Measurements from ENCODE around the gene CCNL2.
A peak's percentile ranks its signal among the peaks of the same experiment; 100 is the strongest.

CCNL2 gene

DNA sequence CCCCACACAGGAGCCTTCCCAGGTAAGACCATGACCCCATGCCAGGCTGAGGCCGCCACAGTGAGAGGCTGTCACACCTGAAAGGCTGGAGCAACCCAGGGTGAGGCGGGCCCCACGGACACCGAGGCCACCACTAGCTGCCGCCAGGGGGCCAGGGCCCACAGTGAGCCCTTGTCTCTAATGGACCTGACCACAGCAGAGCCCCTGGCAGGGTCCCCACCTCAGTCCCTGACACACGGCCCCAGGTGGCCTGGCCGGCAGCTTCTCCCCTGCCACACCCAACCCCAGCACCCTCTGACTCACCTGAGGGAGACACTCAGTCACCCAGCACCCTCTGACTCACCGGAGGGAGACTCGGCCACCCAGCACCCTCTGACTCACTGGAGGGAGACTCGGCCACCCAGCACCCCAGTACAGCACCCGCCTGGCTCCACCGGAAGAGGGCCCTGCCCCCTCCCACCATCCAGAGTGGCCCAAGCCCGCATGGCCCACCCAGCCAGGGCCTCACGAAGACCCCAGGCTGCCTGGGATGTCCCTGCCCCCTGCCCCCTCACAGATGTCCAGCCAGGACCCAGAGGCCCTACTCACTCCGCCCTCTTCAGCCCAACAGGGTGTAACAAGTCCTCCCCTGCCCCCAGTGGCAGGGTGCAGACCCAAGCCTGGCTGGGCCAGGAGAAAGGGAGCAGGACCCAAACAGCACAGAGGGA is 54.3 kb downstream of the CCNL2 start:
- no peak overlapping the region for H3K27ac ChIP-seq (ENCODE audit: low read length, poor library complexity, severe bottlenecking)
- 56% methylated on average over 15 of the region's 15 CpGs for WGBS
- peak overlapping the region in 1 of 2 experiments; percentile 43 for H3K23ac ChIP-seq (ENCODE audit: low read length in 2 of 2)
- H3K4me1 ChIP-seq (ENCODE audit: control insufficient read depth, insufficient read depth, low read depth, low read length), result peaks cover 71% of the 10 kb centered on the region
- H3K9ac ChIP-seq (ENCODE audit: low read length), result peak overlapping the region; percentile 89
- H3K79me1 ChIP-seq (replicated peaks; ENCODE audit: low read length, poor library complexity, severe bottlenecking), result peaks cover 32% of the 10 kb centered on the region
- no peaks in the 10 kb centered on the region for H3K27me3 ChIP-seq (ENCODE audit: control insufficient read depth in 1 of 2, insufficient read depth in 1 of 2, low read length in 2 of 2)
- peak overlapping the region; percentile 85 for H2AK5ac ChIP-seq (ENCODE audit: low read length, severe bottlenecking)
- peak overlapping the region in 1 of 2 experiments; percentile 14 for H2BK12ac ChIP-seq (ENCODE audit: low read length in 2 of 2)
- peak; percentile 61 for DNase-seq
- peak overlapping the region; percentile 75 for H2BK15ac ChIP-seq (ENCODE audit: low read depth, poor library complexity, severe bottlenecking)
- H3K18ac ChIP-seq (ENCODE audit: low read depth in 1 of 2, low read length in 2 of 2), result peak overlapping the region; percentile 18 to 23
- no peak overlapping the region for H2AFZ ChIP-seq (ENCODE audit: low read depth, low read length)
- peak overlapping the region; percentile 80 for H4K8ac ChIP-seq (ENCODE audit: low read length)
- peak overlapping the region in 1 of 2 experiments; percentile 77 for H3K14ac ChIP-seq (ENCODE audit: low read length in 2 of 2)
- H3K36me3 ChIP-seq (ENCODE audit: control insufficient read depth in 1 of 2, insufficient read depth in 2 of 2, low read depth in 1 of 2, low read length in 2 of 2), result peaks cover 19 to 55% of the 10 kb centered on the region in 2 experiments
- peak overlapping the region; percentile 90 for H4K91ac ChIP-seq (ENCODE audit: low read length)
- peak overlapping the region; percentile 46 for H3K4me2 ChIP-seq (ENCODE audit: low read length, poor library complexity, severe bottlenecking)
- H3K9me3 ChIP-seq (ENCODE audit: control insufficient read depth, low read length), result no peaks in the 10 kb centered on the region
- H2BK5ac ChIP-seq (ENCODE audit: low read depth, low read length, poor library complexity, severe bottlenecking), result peak overlapping the region; percentile 35
- H2BK120ac ChIP-seq (ENCODE audit: low read depth, low read length), result no peak overlapping the region
- H3K4me3 ChIP-seq (ENCODE audit: insufficient read depth in 1 of 2, low read depth in 1 of 2, low read length in 2 of 2), result peak overlapping the region; percentile 14 to 91
- peak overlapping the region in 1 of 2 experiments; percentile 64 for H3K4ac ChIP-seq (ENCODE audit: low read depth in 1 of 2, low read length in 2 of 2)

DNA sequence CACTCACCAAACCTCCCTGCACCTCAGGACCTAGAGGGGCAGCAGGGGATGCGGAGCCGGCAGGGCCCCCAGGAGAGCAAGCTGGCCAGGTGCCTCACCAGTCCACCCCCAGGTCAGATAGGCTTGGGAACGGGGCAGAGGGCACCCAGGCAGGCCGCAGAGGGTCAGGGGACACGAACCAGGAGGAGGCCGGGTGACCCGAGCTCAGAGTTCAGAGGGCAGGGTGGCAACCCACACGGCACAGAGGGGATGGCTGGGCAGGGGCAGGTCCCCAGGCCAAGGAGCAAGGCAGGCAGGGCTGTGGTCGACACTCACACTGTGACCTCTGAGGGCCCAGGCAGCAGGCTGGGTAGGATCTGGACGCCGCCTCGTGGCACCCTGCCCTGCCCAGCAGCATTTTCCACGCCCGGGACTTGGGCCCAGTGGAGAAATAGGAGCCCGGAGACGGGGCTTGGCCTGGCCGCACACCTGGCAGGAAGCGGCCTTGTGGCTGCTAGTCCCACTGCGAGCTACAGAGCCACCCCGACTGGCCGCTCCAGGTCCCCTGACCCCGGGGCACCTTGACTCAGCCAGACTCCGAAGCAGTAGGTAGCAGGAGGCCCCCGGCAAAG is 55.2 kb downstream of the CCNL2 start:
- 94% methylated on average over 24 of the region's 24 CpGs for WGBS
- no peak for DNase-seq

GRCh38 chr1:1342584-1343115 is 56.5 kb downstream of the CCNL2 start:
- 95% methylated on average over 18 of the region's 18 CpGs for WGBS
- peaks cover 31 to 77% of the 10 kb centered on the region in 2 experiments for H3K36me3 ChIP-seq (ENCODE audit: control insufficient read depth in 1 of 2, insufficient read depth in 2 of 2, low read depth in 1 of 2, low read length in 2 of 2)

More for the DNA sequence above, 55.2 kb downstream of the CCNL2 start:
- no peaks in the 10 kb centered on the region for H3K27me3 ChIP-seq (ENCODE audit: control insufficient read depth in 1 of 2, insufficient read depth in 1 of 2, low read length in 2 of 2)
- no peaks in the 10 kb centered on the region for H3K9me3 ChIP-seq (ENCODE audit: control insufficient read depth, low read length)
- peak overlapping the region in 1 of 2 experiments; percentile 16 for H3K4me3 ChIP-seq (ENCODE audit: insufficient read depth in 1 of 2, low read depth in 1 of 2, low read length in 2 of 2)
- H3K4me1 ChIP-seq (ENCODE audit: control insufficient read depth, insufficient read depth, low read depth, low read length), result peaks cover 71% of the 10 kb centered on the region
- no peak overlapping the region for H2BK5ac ChIP-seq (ENCODE audit: low read depth, low read length, poor library complexity, severe bottlenecking)
- no peak overlapping the region for H4K8ac ChIP-seq (ENCODE audit: low read length)
- H3K4ac ChIP-seq (ENCODE audit: low read depth in 1 of 2, low read length in 2 of 2), result no peak overlapping the region
- no peak overlapping the region for H4K91ac ChIP-seq (ENCODE audit: low read length)
- H3K36me3 ChIP-seq (ENCODE audit: control insufficient read depth in 1 of 2, insufficient read depth in 2 of 2, low read depth in 1 of 2, low read length in 2 of 2), result peaks cover 22 to 64% of the 10 kb centered on the region in 2 experiments
- H2BK15ac ChIP-seq (ENCODE audit: low read depth, poor library complexity, severe bottlenecking), result no peak overlapping the region
- H3K79me1 ChIP-seq (replicated peaks; ENCODE audit: low read length, poor library complexity, severe bottlenecking), result peaks cover 32% of the 10 kb centered on the region
- no peak overlapping the region for H2AFZ ChIP-seq (ENCODE audit: low read depth, low read length)
- H3K18ac ChIP-seq (ENCODE audit: low read depth in 1 of 2, low read length in 2 of 2), result no peak overlapping the region
- H3K27ac ChIP-seq (ENCODE audit: low read length, poor library complexity, severe bottlenecking), result no peak overlapping the region
- no peak overlapping the region for H2BK120ac ChIP-seq (ENCODE audit: low read depth, low read length)
- H3K9ac ChIP-seq (ENCODE audit: low read length), result peak overlapping the region; percentile 89
- no peak overlapping the region for H2AK5ac ChIP-seq (ENCODE audit: low read length, severe bottlenecking)
- H2BK12ac ChIP-seq (ENCODE audit: low read length in 2 of 2), result no peak overlapping the region
- H3K4me2 ChIP-seq (ENCODE audit: low read length, poor library complexity, severe bottlenecking), result no peak overlapping the region
- H3K14ac ChIP-seq (ENCODE audit: low read length in 2 of 2), result no peak overlapping the region
- no peak overlapping the region for H3K23ac ChIP-seq (ENCODE audit: low read length in 2 of 2)

DNA sequence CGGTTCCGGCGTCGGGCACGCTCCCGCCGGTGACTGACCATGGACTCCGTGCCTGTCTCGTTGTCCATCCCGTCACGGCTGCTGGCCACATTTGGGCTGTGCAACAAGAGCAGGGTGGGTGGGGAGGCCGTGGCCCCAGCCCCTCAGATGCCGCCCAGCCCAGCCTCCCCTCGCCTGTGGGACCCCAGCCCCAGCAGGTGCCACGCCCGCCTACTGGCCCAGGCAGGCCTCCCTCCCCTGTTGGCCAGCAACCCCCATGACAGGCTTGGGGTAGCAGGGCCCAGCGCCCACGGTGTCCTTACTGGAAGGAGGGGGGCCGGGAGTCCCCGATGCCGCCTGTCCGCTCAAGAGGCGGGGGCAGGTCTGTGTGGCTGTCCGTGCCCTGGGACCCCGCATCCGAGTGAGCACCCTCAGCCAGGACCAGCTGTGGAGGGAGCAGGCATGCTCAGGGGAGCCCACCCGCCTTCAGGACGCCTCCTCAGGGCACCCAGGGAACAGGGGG is 57.0 kb downstream of the CCNL2 start:
- Histone ChIP-seq H3K9ac (ENCODE audit: low read length) (no peak overlapping the region), H3K27me3 (ENCODE audit: control insufficient read depth in 1 of 2, insufficient read depth in 1 of 2, low read length in 2 of 2) (no peaks in the 10 kb centered on the region), H3K27ac (ENCODE audit: low read length, poor library complexity, severe bottlenecking) (no peak overlapping the region), H3K4me2 (ENCODE audit: low read length, poor library complexity, severe bottlenecking) (no peak overlapping the region), H4K91ac (ENCODE audit: low read length) (no peak overlapping the region), H3K4ac (ENCODE audit: low read depth in 1 of 2, low read length in 2 of 2) (no peak overlapping the region), H4K8ac (ENCODE audit: low read length) (no peak overlapping the region), H2BK15ac (ENCODE audit: low read depth, poor library complexity, severe bottlenecking) (no peak overlapping the region), H2AFZ (ENCODE audit: low read depth, low read length) (no peak overlapping the region), H3K79me1 (replicated peaks; ENCODE audit: low read length, poor library complexity, severe bottlenecking) (peaks cover 35% of the 10 kb centered on the region), H3K14ac (ENCODE audit: low read length in 2 of 2) (no peak overlapping the region), H3K23ac (ENCODE audit: low read length in 2 of 2) (no peak overlapping the region), H2BK5ac (ENCODE audit: low read depth, low read length, poor library complexity, severe bottlenecking) (no peak overlapping the region), H2AK5ac (ENCODE audit: low read length, severe bottlenecking) (no peak overlapping the region), H2BK120ac (ENCODE audit: low read depth, low read length) (no peak overlapping the region), H3K36me3 (ENCODE audit: control insufficient read depth in 1 of 2, insufficient read depth in 2 of 2, low read depth in 1 of 2, low read length in 2 of 2) (peaks cover 31 to 82% of the 10 kb centered on the region in 2 experiments), H3K18ac (ENCODE audit: low read depth in 1 of 2, low read length in 2 of 2) (no peak overlapping the region), H3K9me3 (ENCODE audit: control insufficient read depth, low read length) (no peaks in the 10 kb centered on the region), H2BK12ac (ENCODE audit: low read length in 2 of 2) (no peak overlapping the region), H3K4me3 (ENCODE audit: insufficient read depth in 1 of 2, low read depth in 1 of 2, low read length in 2 of 2) (no peak overlapping the region), H3K4me1 (ENCODE audit: control insufficient read depth, insufficient read depth, low read depth, low read length) (peaks cover 54% of the 10 kb centered on the region)
- DNase-seq, result no peak
- 98% methylated on average over 24 of the region's 28 CpGs for WGBS

More at GRCh38 chr1:1342584-1343115, 56.5 kb downstream of the CCNL2 start:
- Histone ChIP-seq H4K91ac (ENCODE audit: low read length) (no peak overlapping the region), H3K79me1 (replicated peaks; ENCODE audit: low read length, poor library complexity, severe bottlenecking) (peaks cover 34% of the 10 kb centered on the region), H2BK15ac (ENCODE audit: low read depth, poor library complexity, severe bottlenecking) (no peak overlapping the region), H3K4me3 (ENCODE audit: insufficient read depth in 1 of 2, low read depth in 1 of 2, low read length in 2 of 2) (no peak overlapping the region), H2AFZ (ENCODE audit: low read depth, low read length) (no peak overlapping the region), H3K4ac (ENCODE audit: low read depth in 1 of 2, low read length in 2 of 2) (no peak overlapping the region), H3K9me3 (ENCODE audit: control insufficient read depth, low read length) (no peaks in the 10 kb centered on the region), H3K9ac (ENCODE audit: low read length) (no peak overlapping the region), H3K4me1 (ENCODE audit: control insufficient read depth, insufficient read depth, low read depth, low read length) (peaks cover 60% of the 10 kb centered on the region), H2AK5ac (ENCODE audit: low read length, severe bottlenecking) (no peak overlapping the region), H3K23ac (ENCODE audit: low read length in 2 of 2) (no peak overlapping the region), H3K18ac (ENCODE audit: low read depth in 1 of 2, low read length in 2 of 2) (no peak overlapping the region), H3K27ac (ENCODE audit: low read length, poor library complexity, severe bottlenecking) (no peak overlapping the region), H3K27me3 (ENCODE audit: control insufficient read depth in 1 of 2, insufficient read depth in 1 of 2, low read length in 2 of 2) (no peaks in the 10 kb centered on the region), H2BK120ac (ENCODE audit: low read depth, low read length) (no peak overlapping the region), H2BK12ac (ENCODE audit: low read length in 2 of 2) (no peak overlapping the region), H3K4me2 (ENCODE audit: low read length, poor library complexity, severe bottlenecking) (no peak overlapping the region), H2BK5ac (ENCODE audit: low read depth, low read length, poor library complexity, severe bottlenecking) (no peak overlapping the region), H4K8ac (ENCODE audit: low read length) (no peak overlapping the region), H3K14ac (ENCODE audit: low read length in 2 of 2) (no peak overlapping the region)
- no peak for DNase-seq

Measured in mesenchymal stem cell (in vitro differentiated cells and primary cell).